Measurements from ENCODE around the gene SPP2.

SPP2 gene, protein sequence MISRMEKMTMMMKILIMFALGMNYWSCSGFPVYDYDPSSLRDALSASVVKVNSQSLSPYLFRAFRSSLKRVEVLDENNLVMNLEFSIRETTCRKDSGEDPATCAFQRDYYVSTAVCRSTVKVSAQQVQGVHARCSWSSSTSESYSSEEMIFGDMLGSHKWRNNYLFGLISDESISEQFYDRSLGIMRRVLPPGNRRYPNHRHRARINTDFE

DNA sequence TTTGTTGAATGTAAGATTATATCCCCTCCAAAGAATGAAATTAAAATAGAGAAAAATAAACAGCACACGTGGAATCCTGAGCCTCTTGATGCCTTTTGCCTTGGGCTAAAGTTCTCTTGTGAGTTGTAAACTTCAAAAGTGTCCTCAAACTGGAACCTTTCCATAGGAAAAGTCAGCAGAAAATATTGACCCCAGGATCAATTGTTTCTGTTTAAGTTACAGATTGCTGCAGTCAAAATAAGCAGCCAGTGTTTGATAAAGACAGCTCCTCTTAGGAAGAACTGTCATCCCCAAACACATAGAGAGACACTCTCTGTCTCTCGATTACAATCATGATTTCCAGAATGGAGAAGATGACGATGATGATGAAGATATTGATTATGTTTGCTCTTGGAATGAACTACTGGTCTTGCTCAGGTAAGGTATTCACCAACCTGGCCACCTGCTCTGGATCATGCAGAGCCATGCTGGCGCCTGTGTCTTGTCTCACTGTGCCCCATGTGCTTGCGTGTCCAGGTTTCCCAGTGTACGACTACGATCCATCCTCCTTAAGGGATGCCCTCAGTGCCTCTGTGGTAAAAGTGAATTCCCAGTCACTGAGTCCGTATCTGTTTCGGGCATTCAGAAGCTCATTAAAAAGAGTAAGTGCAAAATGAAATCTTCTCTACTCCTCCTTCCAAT, at the start of gene SPP2:
Gene SPP2, plus strand, starts transcription at position 248 of the 681 bp plus-strand sequence. Its CDS starts 85 bp downstream, at position 333.
- no peak for FAIRE-seq
- DNase-seq (ENCODE audit: insufficient read length, low spot score), result no peak
- TF ChIP-seq POLR2A (IDR thresholded peaks at IDR 0.05; ENCODE audit: low read depth, low read length), result no peak

GRCh38 chr2:234001380-234002160, 48.9 kb upstream of the SPP2 start:
- no peak for DNase-seq (ENCODE audit: insufficient read length, low spot score)
- TF ChIP-seq POLR2A (IDR thresholded peaks at IDR 0.05; ENCODE audit: low read depth, low read length), result no peak
- FAIRE-seq, result no peak

DNA sequence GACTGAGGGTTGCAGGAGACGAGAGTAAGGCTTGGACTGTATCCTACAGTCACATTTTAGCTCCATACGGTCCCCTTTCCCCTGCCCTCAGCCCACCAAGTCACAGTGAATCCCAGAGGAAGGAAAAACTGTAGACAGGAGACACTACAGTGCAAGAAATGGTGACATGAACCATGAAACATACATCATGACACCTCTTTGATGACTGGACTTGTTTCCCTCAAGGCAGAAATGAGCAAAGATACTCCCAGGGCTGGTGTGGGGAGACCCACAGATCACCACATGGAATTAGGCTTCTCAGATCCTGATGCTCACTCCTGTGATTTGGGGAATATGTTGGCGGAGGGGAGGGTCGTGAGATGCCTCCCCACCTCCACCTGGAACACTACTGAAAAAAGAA, 48.2 kb upstream of the SPP2 start:
- no peak for TF ChIP-seq POLR2A (IDR thresholded peaks at IDR 0.05; ENCODE audit: low read depth, low read length)
- FAIRE-seq (no peak), DNase-seq (ENCODE audit: insufficient read length, low spot score) (no peak)

DNA sequence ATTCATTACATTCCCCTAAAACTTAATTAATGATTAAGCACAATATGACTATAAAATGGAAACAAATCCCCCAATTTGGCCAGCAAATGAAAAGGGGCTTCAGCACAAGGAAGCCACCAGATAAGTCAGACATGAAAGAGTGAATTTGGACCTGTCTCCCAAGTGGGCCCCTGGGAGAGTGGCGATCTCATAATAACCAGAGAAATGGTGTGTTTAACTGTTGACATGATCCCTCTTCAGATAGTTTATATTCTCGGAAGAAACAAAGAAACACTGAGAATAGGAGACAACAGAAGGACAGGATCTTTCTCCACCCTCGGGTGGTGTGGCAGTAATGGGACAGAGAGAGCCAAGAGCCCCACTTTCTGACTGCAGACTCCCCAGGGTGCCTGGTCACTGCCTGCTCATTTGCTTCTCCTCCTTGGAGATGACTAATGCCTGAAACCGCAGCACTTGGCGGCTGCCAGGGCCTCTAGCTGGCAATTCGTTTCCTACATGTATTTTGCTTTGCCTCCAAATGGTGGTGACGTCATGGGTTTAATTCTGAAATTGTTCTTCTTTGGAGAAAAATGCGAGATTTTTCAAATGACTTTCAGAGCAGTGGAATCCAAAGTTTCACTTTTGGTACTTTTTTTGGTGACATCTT, 46.4 kb upstream of the SPP2 start:
- no peak for TF ChIP-seq POLR2A (IDR thresholded peaks at IDR 0.05; ENCODE audit: low read depth, low read length)
- peak; percentile 74 for DNase-seq (ENCODE audit: insufficient read length, low spot score)
- FAIRE-seq, result peak; percentile 90

GRCh38 chr2:234005126-234005525, 45.4 kb upstream of the SPP2 start:
- no peak for TF ChIP-seq POLR2A (IDR thresholded peaks at IDR 0.05; ENCODE audit: low read depth, low read length)
- DNase-seq (ENCODE audit: insufficient read length, low spot score), result no peak
- FAIRE-seq, result no peak

- TF ChIP-seq POLR2A (IDR thresholded peaks at IDR 0.05; ENCODE audit: low read depth, low read length), result no peak
- FAIRE-seq (no peak), DNase-seq (ENCODE audit: insufficient read length, low spot score) (no peak)
These were observed 44.0 kb upstream of the SPP2 start for GRCh38 chr2:234006501-234006900.

DNA sequence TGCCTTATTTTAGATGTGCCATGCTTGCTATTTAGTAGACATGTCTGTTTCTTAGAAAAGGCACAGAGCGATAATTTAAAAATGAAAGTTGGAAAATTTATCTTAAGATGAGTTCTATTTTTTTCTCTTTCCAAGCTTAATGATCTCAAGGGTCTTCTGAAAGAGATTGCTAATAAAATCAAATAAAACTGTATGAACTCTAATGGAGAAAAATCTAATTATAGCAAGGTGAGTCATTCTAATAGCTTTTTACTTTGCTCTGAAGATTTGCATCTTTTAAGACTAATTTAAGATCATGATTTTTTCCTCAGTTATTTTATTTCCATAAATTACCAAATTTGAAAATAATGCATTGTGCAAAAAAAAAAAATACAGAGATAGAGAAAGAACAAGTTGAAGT, 36.1 kb upstream of the SPP2 start:
- no peak for DNase-seq (ENCODE audit: insufficient read length, low spot score)
- FAIRE-seq, result no peak
- TF ChIP-seq POLR2A (IDR thresholded peaks at IDR 0.05; ENCODE audit: low read depth, low read length), result no peak

GRCh38 chr2:234015861-234016260, 34.6 kb upstream of the SPP2 start:
- no peak for TF ChIP-seq POLR2A (IDR thresholded peaks at IDR 0.05; ENCODE audit: low read depth, low read length)
- DNase-seq (ENCODE audit: insufficient read length, low spot score) (no peak), FAIRE-seq (no peak)

DNA sequence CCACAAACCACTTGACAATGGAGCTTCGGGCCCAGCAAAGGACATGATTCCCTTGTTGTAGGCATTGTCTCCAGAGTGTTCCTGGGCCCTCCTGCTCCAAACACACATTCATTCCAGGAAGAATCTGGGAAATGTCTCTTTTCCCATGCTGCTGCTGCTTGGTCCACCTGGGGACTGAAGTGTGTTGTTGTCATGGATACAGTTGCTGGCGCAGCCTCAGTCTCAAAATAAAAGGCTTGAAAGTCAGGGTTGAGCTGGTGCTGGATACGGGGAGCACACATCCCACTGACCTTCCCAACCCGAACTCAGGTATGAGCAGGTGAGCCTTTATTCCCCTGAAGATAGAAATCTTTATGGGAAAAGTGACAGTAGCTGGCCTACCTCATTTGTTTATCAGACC, 30.6 kb upstream of the SPP2 start:
- no peak for TF ChIP-seq POLR2A (IDR thresholded peaks at IDR 0.05; ENCODE audit: low read depth, low read length)
- FAIRE-seq (no peak), DNase-seq (ENCODE audit: insufficient read length, low spot score) (no peak)

GRCh38 chr2:234020332-234020731, 30.2 kb upstream of the SPP2 start:
- no peak for DNase-seq (ENCODE audit: insufficient read length, low spot score)
- no peak for FAIRE-seq
- no peak for TF ChIP-seq POLR2A (IDR thresholded peaks at IDR 0.05; ENCODE audit: low read depth, low read length)

- TF ChIP-seq POLR2A (IDR thresholded peaks at IDR 0.05; ENCODE audit: low read depth, low read length), result no peak
- no peak for FAIRE-seq
- DNase-seq (ENCODE audit: insufficient read length, low spot score), result no peak
These were observed 28.1 kb upstream of the SPP2 start for GRCh38 chr2:234022424-234022823.

GRCh38 chr2:234024304-234024703, 26.2 kb upstream of the SPP2 start:
- DNase-seq (ENCODE audit: insufficient read length, low spot score) (no peak), FAIRE-seq (no peak)
- no peak for TF ChIP-seq POLR2A (IDR thresholded peaks at IDR 0.05; ENCODE audit: low read depth, low read length)

GRCh38 chr2:234025466-234025865, 25.0 kb upstream of the SPP2 start:
- DNase-seq (ENCODE audit: insufficient read length, low spot score) (no peak), FAIRE-seq (no peak)
- TF ChIP-seq POLR2A (IDR thresholded peaks at IDR 0.05; ENCODE audit: low read depth, low read length), result no peak

DNA sequence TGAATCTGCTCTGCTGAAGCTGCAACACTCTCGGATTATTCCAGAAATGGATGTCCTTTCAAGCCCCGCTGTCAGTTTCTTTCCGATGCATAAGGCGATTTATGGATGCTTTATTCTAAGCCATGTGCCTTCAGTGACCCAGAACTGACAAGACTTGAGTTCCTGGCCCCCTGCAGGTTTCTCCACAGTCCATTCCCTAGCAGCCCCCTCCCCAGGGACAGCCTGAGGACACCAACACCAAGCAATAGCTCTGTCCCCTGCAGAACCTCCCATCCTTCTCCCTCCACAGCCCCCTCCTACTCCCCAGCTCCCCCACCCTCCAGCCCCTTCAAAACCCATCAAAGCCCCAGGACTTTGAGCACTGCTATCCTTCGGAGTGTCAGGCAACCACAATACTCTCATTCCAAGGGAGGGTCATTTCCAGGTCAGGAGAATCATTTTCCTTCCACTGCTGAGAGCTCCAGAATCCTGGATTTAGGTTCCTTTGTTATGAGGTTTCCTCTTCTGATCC, 24.6 kb upstream of the SPP2 start:
- no peak for FAIRE-seq
- TF ChIP-seq POLR2A (IDR thresholded peaks at IDR 0.05; ENCODE audit: low read depth, low read length), result no peak
- no peak for DNase-seq (ENCODE audit: insufficient read length, low spot score)

All from H54 (cell line).